HL-60 (cell line): ENCODE results near the gene EGFL7.

Source experiments
- DNase-seq, 2 experiments: peaks; one replicate each; pipeline ENCODE4 v3.0.0-alpha.2; 2010 to 2020; ENCODE audit warnings: low read depth in 1 of 2, low spot score in 1 of 2
- H3K27ac ChIP-seq: fragments of 250-450 bp; sonication (Bioruptor Pico); replicated peaks from 2 replicates; pipeline ENCODE4 v1.5.1; 2020; ENCODE audit warnings: mild to moderate bottlenecking, moderate library complexity
- H3K27me3 ChIP-seq: fragments of 250-450 bp; sonication (Bioruptor Pico); 2 replicates; pipeline ENCODE4 v1.5.1; 2021; ENCODE audit warnings: mild to moderate bottlenecking, moderate library complexity; ENCODE audit not compliant: insufficient read depth, poor library complexity, severe bottlenecking
- H3K4me3 ChIP-seq: replicated peaks from 2 replicates; pipeline ENCODE4 v1.5.1; 2011; ENCODE audit warnings: mild to moderate bottlenecking, control low read depth, low read length; ENCODE audit not compliant: insufficient read depth
- GABPA ChIP-seq: IDR thresholded peaks from 2 replicates; pipeline ENCODE4 v1.6.1; 2012; ENCODE audit warnings: low read depth
- POLR2AphosphoS5 ChIP-seq: IDR thresholded peaks from 2 replicates; pipeline ENCODE4 v1.6.1; 2012; ENCODE audit warnings: low read depth
- SPI1 ChIP-seq: IDR thresholded peaks from 2 replicates; pipeline ENCODE4 v1.6.1; 2012; ENCODE audit warnings: low read depth, mild to moderate bottlenecking, borderline replicate concordance
- TF ChIP-seq, protein P1 (sequence below): IDR thresholded peaks from one replicate; pipeline ENCODE4 v1.5.1; 2011; ENCODE audit warnings: low read length, control low read depth, inconsistent platforms; ENCODE audit not compliant: insufficient read depth
- TF ChIP-seq, protein P2 (sequence below): IDR thresholded peaks from 2 replicates; pipeline ENCODE4 v1.6.1; 2012; ENCODE audit warnings: low read depth; ENCODE audit not compliant: insufficient replicate concordance

The EGFL7 gene

DNA sequence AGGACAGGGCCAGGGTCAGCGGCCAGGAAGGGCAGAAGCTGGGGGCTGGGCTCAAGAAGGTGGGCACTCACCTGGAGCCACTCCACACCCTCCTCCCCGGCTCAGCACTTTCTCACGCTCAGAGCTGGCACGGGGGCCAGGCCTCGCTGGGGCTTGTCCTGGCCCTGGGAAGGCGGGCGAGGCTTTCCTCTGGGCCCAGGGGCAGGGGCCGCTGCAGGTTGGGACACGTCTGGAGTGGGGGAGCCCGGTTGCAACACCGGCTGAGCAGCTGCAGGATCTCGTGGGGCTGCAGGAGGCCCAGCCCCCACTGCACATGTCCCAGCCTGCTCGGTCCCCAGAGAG is 38.9 kb upstream of the EGFL7 start:
- no peak for TF ChIP-seq SPI1
- TF ChIP-seq, protein P1, sequence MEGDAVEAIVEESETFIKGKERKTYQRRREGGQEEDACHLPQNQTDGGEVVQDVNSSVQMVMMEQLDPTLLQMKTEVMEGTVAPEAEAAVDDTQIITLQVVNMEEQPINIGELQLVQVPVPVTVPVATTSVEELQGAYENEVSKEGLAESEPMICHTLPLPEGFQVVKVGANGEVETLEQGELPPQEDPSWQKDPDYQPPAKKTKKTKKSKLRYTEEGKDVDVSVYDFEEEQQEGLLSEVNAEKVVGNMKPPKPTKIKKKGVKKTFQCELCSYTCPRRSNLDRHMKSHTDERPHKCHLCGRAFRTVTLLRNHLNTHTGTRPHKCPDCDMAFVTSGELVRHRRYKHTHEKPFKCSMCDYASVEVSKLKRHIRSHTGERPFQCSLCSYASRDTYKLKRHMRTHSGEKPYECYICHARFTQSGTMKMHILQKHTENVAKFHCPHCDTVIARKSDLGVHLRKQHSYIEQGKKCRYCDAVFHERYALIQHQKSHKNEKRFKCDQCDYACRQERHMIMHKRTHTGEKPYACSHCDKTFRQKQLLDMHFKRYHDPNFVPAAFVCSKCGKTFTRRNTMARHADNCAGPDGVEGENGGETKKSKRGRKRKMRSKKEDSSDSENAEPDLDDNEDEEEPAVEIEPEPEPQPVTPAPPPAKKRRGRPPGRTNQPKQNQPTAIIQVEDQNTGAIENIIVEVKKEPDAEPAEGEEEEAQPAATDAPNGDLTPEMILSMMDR: no peak
- TF ChIP-seq GABPA: no peak
- TF ChIP-seq, protein P2, sequence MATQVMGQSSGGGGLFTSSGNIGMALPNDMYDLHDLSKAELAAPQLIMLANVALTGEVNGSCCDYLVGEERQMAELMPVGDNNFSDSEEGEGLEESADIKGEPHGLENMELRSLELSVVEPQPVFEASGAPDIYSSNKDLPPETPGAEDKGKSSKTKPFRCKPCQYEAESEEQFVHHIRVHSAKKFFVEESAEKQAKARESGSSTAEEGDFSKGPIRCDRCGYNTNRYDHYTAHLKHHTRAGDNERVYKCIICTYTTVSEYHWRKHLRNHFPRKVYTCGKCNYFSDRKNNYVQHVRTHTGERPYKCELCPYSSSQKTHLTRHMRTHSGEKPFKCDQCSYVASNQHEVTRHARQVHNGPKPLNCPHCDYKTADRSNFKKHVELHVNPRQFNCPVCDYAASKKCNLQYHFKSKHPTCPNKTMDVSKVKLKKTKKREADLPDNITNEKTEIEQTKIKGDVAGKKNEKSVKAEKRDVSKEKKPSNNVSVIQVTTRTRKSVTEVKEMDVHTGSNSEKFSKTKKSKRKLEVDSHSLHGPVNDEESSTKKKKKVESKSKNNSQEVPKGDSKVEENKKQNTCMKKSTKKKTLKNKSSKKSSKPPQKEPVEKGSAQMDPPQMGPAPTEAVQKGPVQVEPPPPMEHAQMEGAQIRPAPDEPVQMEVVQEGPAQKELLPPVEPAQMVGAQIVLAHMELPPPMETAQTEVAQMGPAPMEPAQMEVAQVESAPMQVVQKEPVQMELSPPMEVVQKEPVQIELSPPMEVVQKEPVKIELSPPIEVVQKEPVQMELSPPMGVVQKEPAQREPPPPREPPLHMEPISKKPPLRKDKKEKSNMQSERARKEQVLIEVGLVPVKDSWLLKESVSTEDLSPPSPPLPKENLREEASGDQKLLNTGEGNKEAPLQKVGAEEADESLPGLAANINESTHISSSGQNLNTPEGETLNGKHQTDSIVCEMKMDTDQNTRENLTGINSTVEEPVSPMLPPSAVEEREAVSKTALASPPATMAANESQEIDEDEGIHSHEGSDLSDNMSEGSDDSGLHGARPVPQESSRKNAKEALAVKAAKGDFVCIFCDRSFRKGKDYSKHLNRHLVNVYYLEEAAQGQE: no peak
- no peak for TF ChIP-seq POLR2AphosphoS5
- no peak for DNase-seq
- H3K27me3 ChIP-seq: no peaks in the 10 kb centered on the region

DNA sequence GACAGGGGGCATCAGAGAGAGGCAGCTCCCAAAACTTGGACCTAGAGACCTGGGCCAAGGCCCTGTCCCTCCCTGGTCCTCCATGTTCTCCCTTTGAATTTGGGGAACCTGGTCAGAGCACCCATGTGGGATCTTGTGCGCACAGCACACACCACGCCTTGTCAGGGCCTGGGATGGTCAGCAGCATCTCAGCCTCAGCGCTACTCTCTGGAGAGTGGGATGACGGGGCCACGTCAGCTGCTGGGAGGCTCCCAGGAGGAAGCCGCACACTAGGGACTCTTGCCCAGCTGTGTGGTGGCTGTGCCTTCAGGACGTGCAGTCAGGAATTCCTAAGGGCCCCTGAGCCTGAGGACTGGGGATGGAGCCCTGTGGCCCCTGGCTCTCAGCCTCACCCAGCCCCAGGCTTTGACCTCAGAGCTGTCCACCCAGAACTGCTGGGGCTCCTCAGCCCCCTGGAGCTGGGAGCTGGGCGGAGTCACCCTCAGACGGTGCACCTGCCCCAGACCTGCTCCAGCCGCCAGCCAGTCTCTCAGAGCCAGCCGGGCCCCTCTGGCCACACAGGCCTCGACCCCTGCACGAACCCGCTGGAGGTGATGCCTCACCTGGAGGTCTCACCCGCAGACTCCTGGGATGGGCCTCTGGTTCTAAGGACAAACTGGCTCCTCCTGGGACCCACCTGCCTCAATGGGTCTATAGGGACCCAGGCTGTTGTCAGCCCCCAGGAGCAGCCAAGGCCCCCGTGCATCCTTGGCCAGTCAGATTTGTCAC is 38.3 kb upstream of the EGFL7 start:
- no peaks in the 10 kb centered on the region for H3K27me3 ChIP-seq
- no peak for DNase-seq
- no peak overlapping the region for H3K4me3 ChIP-seq
- TF ChIP-seq SPI1: no peak
- TF ChIP-seq, protein P2: no peak
- no peak for TF ChIP-seq POLR2AphosphoS5
- TF ChIP-seq GABPA: no peak
- TF ChIP-seq, protein P1: no peak
- H3K27ac ChIP-seq: no peak overlapping the region

More for the DNA sequence above, 38.9 kb upstream of the EGFL7 start:
- Histone ChIP-seq H3K4me3 (no peak overlapping the region), H3K27ac (no peak overlapping the region)

DNA sequence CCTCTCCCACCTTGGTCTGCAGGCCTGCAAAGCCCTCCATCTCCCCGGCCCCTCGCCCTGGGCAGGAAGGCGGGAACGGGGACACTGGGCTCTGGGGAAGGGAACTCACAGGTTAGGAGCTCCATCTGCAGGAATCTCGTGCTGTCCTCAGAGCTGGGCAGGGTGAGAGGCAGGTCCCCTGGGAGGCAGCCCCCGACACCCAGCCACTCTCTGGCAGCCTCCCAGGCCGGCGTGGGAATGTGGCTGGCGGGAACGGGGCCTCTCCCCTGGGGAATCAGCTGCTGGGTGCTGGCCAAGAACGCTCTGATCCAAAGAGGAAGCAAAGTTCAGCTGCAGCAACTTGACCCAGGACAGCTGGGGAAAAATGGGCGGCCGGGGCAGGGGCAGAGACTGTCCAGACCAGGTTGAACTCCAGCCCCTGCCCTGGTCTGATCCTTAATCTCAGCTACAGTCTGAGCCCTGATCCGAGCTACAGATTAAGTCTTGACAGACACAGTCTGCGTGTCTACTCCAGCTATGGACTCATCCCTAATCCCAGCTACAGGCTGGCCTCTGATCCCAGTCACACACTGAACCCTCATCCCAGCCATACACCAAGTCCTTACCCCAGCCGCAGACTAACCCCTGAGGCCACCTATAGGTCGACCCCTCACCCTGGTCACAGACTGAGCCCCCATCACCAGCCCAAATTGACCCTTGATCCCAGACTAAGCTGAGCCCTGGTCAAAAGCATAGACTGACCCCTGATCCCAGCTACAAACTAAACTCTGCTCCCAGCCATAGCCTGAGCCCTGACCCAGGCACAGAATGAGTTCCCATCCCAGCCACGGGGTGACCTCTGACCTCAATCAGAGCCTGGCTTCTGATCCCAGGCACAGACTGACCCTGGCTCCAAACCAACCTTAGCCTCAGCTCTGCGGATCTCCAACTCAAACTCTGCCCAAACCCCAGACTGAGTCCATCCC is 37.3 kb upstream of the EGFL7 start:
- no peaks in the 10 kb centered on the region for H3K27me3 ChIP-seq
- TF ChIP-seq, protein P2: no peak
- TF ChIP-seq SPI1: no peak
- no peak; the same call in 1 of the 2 replicates for TF ChIP-seq POLR2AphosphoS5
- TF ChIP-seq, protein P1: no peak
- TF ChIP-seq GABPA: no peak
- no peak overlapping the region for H3K27ac ChIP-seq
- DNase-seq: peak; percentile 33 to 77
- no peak overlapping the region for H3K4me3 ChIP-seq
